ENCODE data around the gene CCDC187.

GRCh38 chr9:136308702-136309053 lies 4.8 kb upstream of the CCDC187 start:
- no peak for TF ChIP-seq POLR2A (IDR thresholded peaks at IDR 0.05)
- no peak for TF ChIP-seq CTCF (IDR thresholded peaks at IDR 0.05)
- no peak for TF ChIP-seq POLR2AphosphoS5 (IDR thresholded peaks at IDR 0.05)

Measured in transverse colon (tissue), 4 donors.